AG10803 (cell line): ENCODE data around the gene HUWE1.
A peak's percentile ranks its signal among the peaks of the same experiment; 100 is the strongest.
"Not testable (repeated sequence)": the region's sequence is repeated elsewhere in the genome, so short reads cannot be mapped to it uniquely, and the experiment has no call there.

Source experiments
- DNase-seq: peaks from one replicate; pipeline ENCODE4 v3.0.0; 2010; ENCODE audit warnings: low read depth
- H3K4me3 ChIP-seq: 2 replicates; pipeline ENCODE4 v1.5.1; 2011; ENCODE audit warnings: mild to moderate bottlenecking, low read length, control low read depth
- CTCF ChIP-seq: conservative IDR thresholded peaks from 2 replicates; pipeline ENCODE4 v1.5.1; 2011; ENCODE audit warnings: mild to moderate bottlenecking, low read length, control low read depth, inconsistent platforms

Gene HUWE1

GRCh38 chrX:53526999-53527398 lies 159.5 kb downstream of the HUWE1 start:
- no peak for TF ChIP-seq CTCF
- no peak overlapping the region for H3K4me3 ChIP-seq
- no peak for DNase-seq

- no peak overlapping the region for H3K4me3 ChIP-seq
- TF ChIP-seq CTCF: no peak
- DNase-seq: no peak
Observed at GRCh38 chrX:53511322-53511721, 175.2 kb downstream of the HUWE1 start.

- not testable (repeated sequence) for DNase-seq, H3K4me3 ChIP-seq
Observed at GRCh38 chrX:53504035-53504434, 182.5 kb downstream of the HUWE1 start.

- H3K4me3 ChIP-seq: no peak overlapping the region
- peak; percentile 34 for DNase-seq
- TF ChIP-seq CTCF: no peak
Observed at GRCh38 chrX:53494436-53494835, 192.1 kb downstream of the HUWE1 start.

GRCh38 chrX:53486285-53486684 lies 200.2 kb downstream of the HUWE1 start:
- no peak overlapping the region for H3K4me3 ChIP-seq
- no peak for DNase-seq
- no peak for TF ChIP-seq CTCF

GRCh38 chrX:53483838-53484405 lies 202.6 kb downstream of the HUWE1 start:
- DNase-seq: peak; percentile 82
- H3K4me3 ChIP-seq: no peak overlapping the region
- TF ChIP-seq CTCF: no peak

- H3K4me3 ChIP-seq: no peak overlapping the region
- peak; percentile 8 for DNase-seq
- no peak for TF ChIP-seq CTCF
Observed at GRCh38 chrX:53483416-53483815, 203.1 kb downstream of the HUWE1 start.
